ENCODE data around the gene BAG5.
A peak's percentile ranks its signal among the peaks of the same experiment; 100 is the strongest.

The BAG5 gene

GRCh38 chr14:103528587-103529382 is 33.7 kb downstream of the BAG5 start, which contains the start of gene TRMT61A:
Gene TRMT61A (plus strand): TSS chr14:103529196. CDS start chr14:103529979, 783 bp downstream.
- peak within 1 kb of the TSS; percentile 96 for H3K27ac ChIP-seq
- no peak for TF ChIP-seq ZFX (IDR thresholded peaks at IDR 0.05; ENCODE audit: borderline replicate concordance)
- no peak for TF ChIP-seq CTCF (IDR thresholded peaks at IDR 0.05)

- TF ChIP-seq ZFX (IDR thresholded peaks at IDR 0.05; ENCODE audit: borderline replicate concordance) (no peak), CTCF (IDR thresholded peaks at IDR 0.05) (no peak)
- peak overlapping the region; percentile 96 for H3K27ac ChIP-seq
Observed at GRCh38 chr14:103528146-103528586, 34.3 kb downstream of the BAG5 start.

- TF ChIP-seq CTCF (IDR thresholded peaks at IDR 0.05), result no peak
- no peak for TF ChIP-seq ZFX (IDR thresholded peaks at IDR 0.05; ENCODE audit: borderline replicate concordance)
- H3K27ac ChIP-seq, result peak overlapping the region; percentile 96
Observed at GRCh38 chr14:103527408-103528145, 34.9 kb downstream of the BAG5 start.

- TF ChIP-seq CTCF (IDR thresholded peaks at IDR 0.05) (no peak), ZFX (IDR thresholded peaks at IDR 0.05; ENCODE audit: borderline replicate concordance) (no peak)
- peak overlapping the region; percentile 96 for H3K27ac ChIP-seq
Observed at GRCh38 chr14:103526914-103527248, 35.6 kb downstream of the BAG5 start.

GRCh38 chr14:103526247-103526913 is 36.1 kb downstream of the BAG5 start:
- no peak for TF ChIP-seq CTCF (IDR thresholded peaks at IDR 0.05)
- TF ChIP-seq ZFX (IDR thresholded peaks at IDR 0.05; ENCODE audit: borderline replicate concordance), result no peak
- peak overlapping the region; percentile 96 for H3K27ac ChIP-seq

GRCh38 chr14:103525430-103526246 is 36.8 kb downstream of the BAG5 start:
- H3K27ac ChIP-seq, result peak overlapping the region; percentile 96
